Measurements from ENCODE around the gene C22orf15.

The C22orf15 gene

GRCh38 chr22:23773483-23774113, 10.8 kb downstream of the C22orf15 start:
- no peak for DNase-seq

GRCh38 chr22:23774114-23774921, 11.5 kb downstream of the C22orf15 start:
- no peak for DNase-seq

GRCh38 chr22:23774922-23775436, 12.2 kb downstream of the C22orf15 start:
- DNase-seq, result peak; percentile 29

- DNase-seq, result no peak
Observed at GRCh38 chr22:23775779-23776375, 13.1 kb downstream of the C22orf15 start.

GRCh38 chr22:23777776-23778576, 15.2 kb downstream of the C22orf15 start:
- DNase-seq, result no peak

GRCh38 chr22:23778577-23778900, 15.7 kb downstream of the C22orf15 start:
- no peak for DNase-seq

- no peak for DNase-seq
Observed at GRCh38 chr22:23779083-23779482, 16.3 kb downstream of the C22orf15 start.

- no peak for DNase-seq
Observed at GRCh38 chr22:23779731-23780130, 16.9 kb downstream of the C22orf15 start.

- no peak for DNase-seq
Observed at GRCh38 chr22:23780146-23780748, 17.5 kb downstream of the C22orf15 start.

GRCh38 chr22:23781065-23781464, 18.3 kb downstream of the C22orf15 start:
- DNase-seq, result no peak

- peak; percentile 60 for DNase-seq
Observed at GRCh38 chr22:23781511-23782183, 18.9 kb downstream of the C22orf15 start.

- DNase-seq, result no peak
Observed at GRCh38 chr22:23782252-23782651, 19.5 kb downstream of the C22orf15 start.

GRCh38 chr22:23782703-23783102, 19.9 kb downstream of the C22orf15 start:
- no peak for DNase-seq

- no peak for DNase-seq
Observed at GRCh38 chr22:23783265-23784150, 20.7 kb downstream of the C22orf15 start.

- no peak for DNase-seq
Observed at GRCh38 chr22:23784215-23784732, 21.5 kb downstream of the C22orf15 start.

GRCh38 chr22:23786261-23786710, 23.5 kb downstream of the C22orf15 start:
- DNase-seq, result no peak

- peak; percentile 91 for DNase-seq
Observed at GRCh38 chr22:23786752-23787599, 24.2 kb downstream of the C22orf15 start, which contains the start of gene SMARCB1. Gene SMARCB1, plus strand, starts transcription at chr22:23786966. Its CDS starts 204 bp downstream, at chr22:23787170.

GRCh38 chr22:23787600-23787896, 24.8 kb downstream of the C22orf15 start:
- DNase-seq, result no peak

- DNase-seq, result no peak
Observed at GRCh38 chr22:23787910-23788309, 25.1 kb downstream of the C22orf15 start.
